HFF-Myc (cell line): ENCODE results near the gene B3GNT4.

ENCODE experiments used
- DNase-seq: peaks from one replicate; pipeline ENCODE4 v3.0.0-alpha.2; 2011; ENCODE audit warnings: low read depth; ENCODE audit errors: extremely low read depth
- H3K4me3 ChIP-seq: replicated peaks from 2 replicates; pipeline ENCODE4 v1.5.1; 2011; ENCODE audit warnings: low read depth, mild to moderate bottlenecking, control low read depth, low read length
- TF ChIP-seq, protein P1 (sequence below): IDR thresholded peaks from 2 replicates; pipeline ENCODE4 v1.5.1; 2012; ENCODE audit warnings: mild to moderate bottlenecking, low read depth, low read length, control low read depth; ENCODE audit errors: missing control alignments

Gene B3GNT4

DNA sequence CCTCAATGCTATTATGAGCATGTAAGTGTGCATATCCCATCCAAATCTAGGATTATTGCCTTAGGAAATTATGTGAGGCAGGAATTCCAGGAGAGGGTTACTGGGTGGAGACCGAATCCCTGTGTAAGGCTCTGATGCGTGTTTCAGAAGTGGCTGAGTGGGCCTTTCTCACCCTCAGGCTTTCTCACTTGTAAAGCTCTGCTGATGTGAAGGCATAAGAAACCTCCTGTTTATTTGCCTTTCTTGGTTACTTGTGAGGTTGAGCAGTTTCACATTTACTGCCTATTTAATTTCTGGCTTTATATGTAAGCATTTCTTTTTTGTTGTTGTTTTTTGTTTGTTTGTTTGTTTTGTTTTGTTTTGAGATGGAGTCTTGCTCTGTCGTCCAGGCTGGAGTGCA is 40.5 kb upstream of the B3GNT4 start:
- DNase-seq = no peak
- no peak overlapping the region for H3K4me3 ChIP-seq
- TF ChIP-seq, protein P1, sequence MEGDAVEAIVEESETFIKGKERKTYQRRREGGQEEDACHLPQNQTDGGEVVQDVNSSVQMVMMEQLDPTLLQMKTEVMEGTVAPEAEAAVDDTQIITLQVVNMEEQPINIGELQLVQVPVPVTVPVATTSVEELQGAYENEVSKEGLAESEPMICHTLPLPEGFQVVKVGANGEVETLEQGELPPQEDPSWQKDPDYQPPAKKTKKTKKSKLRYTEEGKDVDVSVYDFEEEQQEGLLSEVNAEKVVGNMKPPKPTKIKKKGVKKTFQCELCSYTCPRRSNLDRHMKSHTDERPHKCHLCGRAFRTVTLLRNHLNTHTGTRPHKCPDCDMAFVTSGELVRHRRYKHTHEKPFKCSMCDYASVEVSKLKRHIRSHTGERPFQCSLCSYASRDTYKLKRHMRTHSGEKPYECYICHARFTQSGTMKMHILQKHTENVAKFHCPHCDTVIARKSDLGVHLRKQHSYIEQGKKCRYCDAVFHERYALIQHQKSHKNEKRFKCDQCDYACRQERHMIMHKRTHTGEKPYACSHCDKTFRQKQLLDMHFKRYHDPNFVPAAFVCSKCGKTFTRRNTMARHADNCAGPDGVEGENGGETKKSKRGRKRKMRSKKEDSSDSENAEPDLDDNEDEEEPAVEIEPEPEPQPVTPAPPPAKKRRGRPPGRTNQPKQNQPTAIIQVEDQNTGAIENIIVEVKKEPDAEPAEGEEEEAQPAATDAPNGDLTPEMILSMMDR = no peak

DNA sequence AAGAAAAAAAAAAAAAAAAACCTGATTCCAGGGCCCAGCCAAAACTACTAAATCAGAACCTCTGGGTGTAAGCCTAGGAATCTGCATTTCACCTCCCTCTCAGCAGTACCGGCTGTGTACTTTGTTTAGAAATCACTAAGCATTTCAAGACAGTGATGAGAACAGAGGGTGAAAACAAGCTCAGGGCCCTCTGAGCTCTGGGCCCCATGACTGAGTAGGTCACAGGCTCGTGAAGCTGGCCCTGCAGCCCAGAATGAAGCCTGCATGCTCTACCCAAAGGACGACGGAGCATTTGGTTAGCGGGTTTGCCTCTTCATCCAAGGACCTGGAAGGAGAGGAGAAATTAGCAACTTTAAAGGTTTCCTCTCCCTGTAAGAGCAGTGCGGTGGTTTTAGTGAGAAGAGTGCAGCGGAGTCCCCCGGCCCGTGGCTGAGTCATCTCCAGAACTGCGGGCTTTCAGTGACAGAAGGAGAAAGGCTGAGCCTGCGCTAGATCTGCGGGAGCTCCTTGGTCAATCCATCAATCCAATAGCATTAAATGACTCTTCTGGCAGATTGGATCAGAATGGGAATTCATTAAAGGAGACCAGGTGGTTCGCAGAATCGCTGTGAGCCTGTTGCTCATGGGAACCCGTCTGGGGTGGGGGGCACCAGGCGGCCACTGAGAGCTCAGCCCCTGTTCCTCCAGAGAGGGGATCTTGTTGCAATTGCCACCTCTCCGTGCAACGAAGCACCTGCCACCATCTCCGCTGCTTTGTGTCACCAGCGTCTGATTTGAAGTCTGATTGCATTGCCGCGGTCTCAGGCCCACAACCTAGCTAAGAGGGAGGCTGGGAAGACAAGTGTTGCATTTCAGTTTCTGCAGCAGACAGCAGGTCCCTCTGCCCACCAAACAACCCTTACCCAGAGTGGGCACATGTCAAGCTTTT is 36.8 kb upstream of the B3GNT4 start:
- TF ChIP-seq, protein P1 = no peak
- DNase-seq = no peak
- no peak overlapping the region for H3K4me3 ChIP-seq

DNA sequence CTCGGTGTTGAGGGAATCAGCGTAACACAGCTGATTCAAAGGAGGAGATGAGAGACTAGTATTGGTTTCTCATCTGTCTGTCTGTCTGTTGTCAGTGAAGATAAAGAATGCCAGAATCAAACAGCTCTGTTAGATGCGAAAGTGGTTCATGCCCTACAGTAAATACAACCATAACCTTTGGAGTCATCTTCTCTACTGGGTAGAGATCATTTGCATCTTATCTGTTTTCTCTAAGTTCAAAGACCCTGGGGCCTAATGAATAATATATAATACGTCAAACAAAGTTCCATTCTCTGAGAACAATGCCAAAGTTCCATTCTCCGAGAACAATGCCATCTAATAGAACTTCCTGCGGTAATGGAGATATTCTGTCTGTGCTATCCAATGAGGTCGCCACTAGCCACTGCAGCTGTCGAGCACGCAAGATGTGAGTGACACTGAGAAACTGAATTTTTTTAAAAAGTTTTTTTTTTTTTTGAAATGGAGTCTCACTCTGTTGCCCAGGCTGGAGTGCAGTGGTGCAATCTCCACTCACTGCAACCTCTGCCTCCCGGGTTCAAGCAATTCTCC is 36.1 kb upstream of the B3GNT4 start:
- TF ChIP-seq, protein P1 = no peak
- no peak for DNase-seq
- H3K4me3 ChIP-seq = no peak overlapping the region

DNA sequence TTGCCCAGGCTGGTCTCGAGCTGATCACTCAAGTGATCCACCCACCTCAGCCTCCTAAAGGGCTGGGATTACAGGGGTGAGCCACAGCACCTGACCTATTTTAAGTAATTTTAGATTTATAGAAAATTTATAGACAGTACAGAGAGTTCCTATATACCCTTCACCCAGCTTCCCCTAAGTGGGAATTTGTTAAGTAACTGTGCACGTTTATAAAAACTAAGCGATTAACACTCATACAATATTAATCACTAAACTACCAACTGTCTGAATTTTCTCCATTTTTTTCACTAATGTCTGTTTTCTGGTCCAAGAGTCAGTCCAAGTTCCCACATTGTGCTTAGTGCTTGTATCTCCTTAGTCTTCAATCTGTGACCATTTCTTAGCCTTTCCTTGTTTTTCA is 35.0 kb upstream of the B3GNT4 start:
- no peak for DNase-seq
- TF ChIP-seq, protein P1 = no peak
- H3K4me3 ChIP-seq = no peak overlapping the region

DNA sequence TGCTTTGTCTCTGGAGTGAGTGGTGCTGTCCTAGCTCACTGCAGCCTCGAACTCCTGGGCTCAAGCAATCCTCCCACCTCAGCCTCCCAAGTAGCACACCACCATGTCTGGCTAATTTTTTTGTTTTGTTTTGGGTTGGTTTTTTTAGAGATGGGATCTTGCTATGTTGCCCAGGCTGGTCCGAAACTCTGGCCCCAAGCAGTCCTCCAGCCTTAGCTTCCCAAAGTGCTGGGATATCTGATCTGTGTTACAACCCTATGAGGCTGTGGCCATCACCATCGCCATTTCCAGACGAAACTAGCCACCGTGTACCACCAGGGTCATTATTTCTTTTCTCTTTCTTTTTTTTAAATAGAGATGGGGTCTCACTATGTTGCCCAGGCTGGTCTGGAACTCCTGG is 32.1 kb upstream of the B3GNT4 start:
- TF ChIP-seq, protein P1 = no peak
- no peak for DNase-seq
- no peak overlapping the region for H3K4me3 ChIP-seq

DNA sequence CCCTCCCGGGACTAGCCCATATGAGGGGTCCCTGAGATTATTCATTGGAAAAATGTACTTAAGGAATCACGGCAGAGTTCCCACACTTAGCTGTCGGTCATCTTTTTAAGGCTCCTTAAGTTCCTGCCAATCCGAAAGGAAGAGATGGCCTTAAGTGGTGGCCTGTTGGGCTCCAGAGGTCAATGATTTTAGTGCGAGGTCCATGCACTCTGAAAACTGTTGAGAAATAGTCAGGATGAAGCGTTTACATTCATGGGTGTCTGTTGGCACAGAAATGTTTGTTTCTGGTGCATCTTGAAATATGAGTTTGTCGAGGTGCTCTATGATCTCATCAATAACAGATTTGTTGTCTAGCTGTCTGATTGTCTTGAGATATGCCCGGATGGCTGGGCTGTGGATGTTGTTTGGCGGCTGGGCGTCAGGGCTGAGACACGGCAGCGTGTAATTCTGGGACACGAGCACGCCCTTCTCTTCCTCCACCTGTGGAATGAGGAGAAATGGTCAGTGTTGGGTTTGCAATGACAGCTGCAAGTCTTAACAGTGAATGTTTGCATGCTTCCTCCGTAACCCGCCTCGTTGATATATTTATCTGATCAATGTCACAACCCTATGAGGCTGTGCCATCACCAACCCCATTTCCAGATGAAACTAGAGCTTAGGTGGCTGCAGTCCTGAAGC is 31.1 kb upstream of the B3GNT4 start:
- TF ChIP-seq, protein P1 = no peak
- H3K4me3 ChIP-seq = no peak overlapping the region
- no peak for DNase-seq
